Heart left ventricle (tissue), 16 donors: ENCODE measurements around the gene GLP1R. TPM values are rescaled to one million over a fixed set of nuclear protein-coding genes. Genes with fewer than 3 reads are reported as not detected.
A peak's percentile ranks its signal among the peaks of the same experiment; 100 is the strongest.

Experiments used
- ATAC-seq, 4 donors: fragments of 200-7000 bp; cut with Tn5 transposase; one replicate each; pipeline ENCODE4 v1.9.1; 2020 to 2022; ENCODE audit warnings: moderate library complexity in 4 of 4, mild to moderate bottlenecking in 3 of 4, moderate number of reproducible peaks in 1 of 4
- DNase-seq, 5 donors: peaks; one replicate each; pipeline ENCODE4 v3.0.0-alpha.2; 2020
- H3K27ac ChIP-seq, 12 donors: fragments of 200-600 bp; sonication (generic) in 4 of 12; one replicate each; pipeline versions ENCODE4 v1.5.0 to v1.8.0; 2016 to 2022; ENCODE audit warnings: mild to moderate bottlenecking in 2 of 12
- H3K27me3 ChIP-seq, 9 donors: fragments of 200-600 bp; sonication (generic) in 2 of 9; one replicate each; pipeline versions ENCODE4 v1.5.1 to v1.8.0; 2016 to 2022; ENCODE audit warnings: mild to moderate bottlenecking in 3 of 9
- H3K36me3 ChIP-seq, 9 donors: fragments of 200-600 bp; sonication (generic) in 2 of 9; one replicate each; pipeline versions ENCODE4 v1.5.0 to v1.8.0; 2018 to 2022; ENCODE audit warnings: mild to moderate bottlenecking in 2 of 9
- H3K4me1 ChIP-seq, 12 donors: fragments of 200-600 bp; sonication (generic) in 4 of 12; one replicate each; pipeline versions ENCODE4 v1.5.0 to v1.8.0; 2016 to 2022; ENCODE audit warnings: mild to moderate bottlenecking in 3 of 12
- H3K4me3 ChIP-seq, 12 donors: fragments of 200-600 bp; sonication (generic) in 4 of 12; one replicate each; pipeline versions ENCODE4 v1.5.0 to v1.8.0; 2017 to 2022; ENCODE audit warnings: mild to moderate bottlenecking in 9 of 12, moderate library complexity in 4 of 12
- H3K9me3 ChIP-seq, 12 donors: fragments of 200-600 bp; sonication (generic) in 4 of 12; one replicate each; pipeline versions ENCODE4 v1.5.0 to v1.8.0; 2016 to 2022; ENCODE audit warnings: mild to moderate bottlenecking in 1 of 12
- CTCF ChIP-seq, 12 donors: fragments of 200-600 bp; sonication (generic) in 4 of 12; IDR thresholded peaks; one replicate each; pipeline versions ENCODE4 v1.5.0 to v1.8.0; 2018 to 2022; ENCODE audit warnings: antibody characterized with exemption in 12 of 12, mild to moderate bottlenecking in 5 of 12
- POLR2A ChIP-seq, 2 donors: fragments of 450-650 bp; IDR thresholded peaks; one replicate each; pipeline ENCODE4 v1.6.1; 2017; ENCODE audit warnings: antibody characterized with exemption in 2 of 2, mild to moderate bottlenecking in 2 of 2, moderate library complexity in 2 of 2
- WGBS, 4 donors: extraction: QIAGEN DNeasy Blood & Tissue Kit in 2 of 4; methylation state at CpG; one replicate each; pipeline versions ENCODE4 v1.1.5 to v1.1.7; 2013 to 2018; 5-methylcytosine and 5-hydroxymethylcytosine counted together
- intact Hi-C, 10 donors: fragments of 100-400 bp; cut with DNase I; formaldehyde crosslinking; loops; one replicate each; pipeline versions ENCODE4 v1.11.1 to v1.14.2; 2022
- polyA plus RNA-seq, 2 donors: library from polyadenylated mRNA; stranded (reverse); fragments of 200-250 nt; gene quantifications; one replicate each; pipeline ENCODE4 v1.2.3, GENCODE V29; 2013
- total RNA-seq, 9 donors: library from RNA; depleted of rRNA in 2 of 9; stranded (reverse); fragments of >200 nt in 2 of 9; fragmentation: NEBNext Ultra II Directional in 3 of 9; extraction: Animal tissue kit (Norgen Biotek cat#: 25700) in 3 of 9; gene quantifications; one replicate each; pipeline versions ENCODE4 v1.1.0 to v1.2.4, GENCODE V29; 2016 to 2023
- donor health status: ischemic (EF 13 %, LVEDD 7.1; RV severe dilation, severe dysfunction).
- donor health status: healthy with polysubstance abuse.
- donor health status: DM: no; HTN: yes; CAD: no.
- donor health status: DM: no; HTN: no; CAD: no.
- donor health status: ischemic (EF 25% LVEDD 6.9; RV normal size, moderate dysfunction).
- donor health status: ischemic (EF 25% LVEDD 5.7; RV mildly dilated, moderate dysfunction).
- donor health status: healthy.
- donor health status: DM: yes; HTN: yes; CAD: no.
- donor health status: ischemic (EF 35%, LVEDD 5.7; RV mildly dilated, moderate dysfunction).
- donor health status: nonischemic (EF 11% LVEDD 7.7; RV severe dilation, severe dysfunction).
- donor health status: DM: yes; HTN: yes; CAD: no.
- donor health status: PGD.
- donor health status: ischemic (EF 29% LVEDD 5.4; RV normal size, mild dysfunction).
- donor health status: nonischemic (EF 23%, LVEDD 6.1; RV moderate dilation, normal function).

The GLP1R gene
- total and polyA plus RNA-seq, 11 donors: 0.25 to 6.4 (median 1.6) TPM

DNA sequence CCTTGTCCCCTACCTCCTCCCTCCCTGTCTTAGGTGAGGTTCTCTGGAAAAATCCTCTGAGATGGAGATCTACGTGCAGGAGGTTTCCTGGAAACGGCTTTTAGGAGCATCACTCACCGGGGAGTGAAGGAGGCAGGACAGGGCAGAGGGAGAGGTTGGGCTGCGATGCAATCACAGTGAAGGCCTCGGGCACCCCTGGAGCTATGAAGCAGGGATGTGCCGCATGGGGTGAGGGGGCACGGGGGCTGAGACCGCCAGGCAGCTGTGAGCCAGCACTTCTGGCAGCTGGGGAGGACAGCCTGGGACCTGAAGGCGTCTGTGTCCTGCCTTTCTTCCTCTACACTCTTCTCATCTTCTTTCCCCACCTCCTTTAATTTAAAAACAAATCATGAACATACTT, 12.9 kb upstream of the GLP1R start:
- DNase-seq: no peak
- intact Hi-C loops: no loop called here
- TF ChIP-seq POLR2A (IDR thresholded peaks at IDR 0.05) (no peak), CTCF (IDR thresholded peaks at IDR 0.05) (no peak)
- peaks cover 0 to 61% (median 8%) of the 10 kb centered on the region in 9 donors for H3K27me3 ChIP-seq
- H3K4me3 ChIP-seq: no peak overlapping the region
- 50 to 67% (median 57%) methylated on average over 9 of the region's 9 CpGs for WGBS, 4 donors
- no peaks in the 10 kb centered on the region for H3K9me3 ChIP-seq
- peaks cover 0 to 7% (median 0%) of the 10 kb centered on the region in 12 donors for H3K4me1 ChIP-seq
- no peaks in the 10 kb centered on the region for H3K36me3 ChIP-seq
- ATAC-seq: no peak
- no peak overlapping the region for H3K27ac ChIP-seq

DNA sequence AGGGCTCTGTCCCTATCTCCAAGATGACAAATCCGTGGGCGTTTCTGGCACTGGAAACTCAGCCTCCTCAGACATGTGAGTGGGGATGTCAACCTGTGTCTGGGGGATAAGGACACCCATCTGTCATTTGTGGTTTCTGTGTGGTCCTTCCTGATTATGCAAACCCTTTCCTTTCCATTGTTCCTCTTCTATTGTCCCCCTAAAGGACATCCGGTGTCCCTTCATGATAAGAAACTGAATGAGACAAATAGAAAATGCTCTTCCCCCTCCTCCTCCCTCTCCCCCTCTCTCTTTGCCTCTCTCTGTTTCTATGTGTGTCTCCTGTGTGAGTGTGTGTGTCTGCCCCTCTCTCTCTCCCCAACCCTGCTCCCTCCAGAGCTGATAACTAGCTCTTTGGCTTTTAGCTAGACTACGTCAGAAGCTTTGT, 11.5 kb upstream of the GLP1R start:
- Histone ChIP-seq H3K4me1 (peaks cover 0 to 7% (median 0%) of the 10 kb centered on the region in 12 donors), H3K27me3 (peaks cover 0 to 67% (median 8%) of the 10 kb centered on the region in 9 donors), H3K27ac (no peak overlapping the region), H3K36me3 (no peaks in the 10 kb centered on the region), H3K9me3 (no peaks in the 10 kb centered on the region), H3K4me3 (no peak overlapping the region)
- TF ChIP-seq CTCF (IDR thresholded peaks at IDR 0.05) (no peak), POLR2A (IDR thresholded peaks at IDR 0.05) (no peak)
- 27 to 41% (median 33%) methylated on average over 4 of the region's 4 CpGs for WGBS, 4 donors
- ATAC-seq (no peak), DNase-seq (no peak)
- intact Hi-C loops: no loop called here

DNA sequence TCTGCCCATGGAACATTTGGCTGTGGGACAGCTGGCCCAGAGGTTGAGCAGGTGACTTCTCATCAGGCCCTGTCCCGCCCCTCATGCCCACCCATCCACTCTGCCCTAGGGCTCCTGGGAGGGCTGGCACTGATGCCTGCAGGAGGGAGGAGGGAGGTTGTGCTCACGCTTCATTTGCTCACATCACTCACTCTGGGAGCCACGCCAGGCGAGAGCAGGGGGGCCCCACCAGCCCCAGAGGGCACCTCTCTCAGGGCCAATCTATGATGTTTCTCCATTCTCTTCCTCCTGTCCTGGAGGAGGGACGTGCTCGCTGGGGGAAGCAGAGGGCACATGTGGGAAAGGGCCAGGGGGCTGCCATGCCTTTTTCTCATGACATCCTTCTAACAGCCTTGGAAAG, 10.9 kb upstream of the GLP1R start:
- no peaks in the 10 kb centered on the region for H3K9me3 ChIP-seq
- 48 to 67% (median 51%) methylated on average over 3 to 6 of the region's 6 CpGs for WGBS, 4 donors

GRCh38 chr6:39040080-39040673, 8.4 kb upstream of the GLP1R start:
- H3K27me3 ChIP-seq: peaks cover 0 to 65% (median 8%) of the 10 kb centered on the region in 9 donors
- H3K27ac ChIP-seq: no peak overlapping the region
- ATAC-seq (no peak), DNase-seq (no peak)
- TF ChIP-seq POLR2A (IDR thresholded peaks at IDR 0.05): no peak
- no peak for TF ChIP-seq CTCF (IDR thresholded peaks at IDR 0.05)
- H3K4me3 ChIP-seq: no peak overlapping the region
- peaks cover 0 to 7% (median 0%) of the 10 kb centered on the region in 12 donors for H3K4me1 ChIP-seq
- no peaks in the 10 kb centered on the region for H3K36me3 ChIP-seq
- no peaks in the 10 kb centered on the region for H3K9me3 ChIP-seq
- WGBS, 4 donors: 78 to 89% (median 86%) methylated on average over 10 of the region's 10 CpGs
- intact Hi-C loops: no loop called here

More for the DNA sequence above, 10.9 kb upstream of the GLP1R start:
- Histone ChIP-seq H3K4me3 (no peak overlapping the region), H3K36me3 (no peaks in the 10 kb centered on the region), H3K27ac (no peak overlapping the region), H3K4me1 (peaks cover 0 to 7% (median 0%) of the 10 kb centered on the region in 12 donors), H3K27me3 (peaks cover 0 to 72% (median 8%) of the 10 kb centered on the region in 9 donors)
- intact Hi-C loops: no loop called here
- ATAC-seq (peak in 3 of 4 donors; percentile 54 to 76 (median 59)), DNase-seq (peak in 2 of 5 donors; percentile 57 to 62)
- TF ChIP-seq POLR2A (IDR thresholded peaks at IDR 0.05) (no peak), CTCF (IDR thresholded peaks at IDR 0.05) (no peak)
